Epithelial cell of proximal tubule (primary cell): ENCODE results near the gene COBL. TPM values are rescaled to one million over a fixed set of nuclear protein-coding genes. Genes with fewer than 3 reads are reported as not detected.

ENCODE experiments used
- DNase-seq: peaks from one replicate; pipeline ENCODE4 v3.0.0-alpha.2; 2011; ENCODE audit warnings: low read depth
- H3K4me3 ChIP-seq: 2 replicates; pipeline ENCODE4 v1.5.1; 2011; ENCODE audit warnings: low read depth, mild to moderate bottlenecking, low read length
- total RNA-seq: library from RNA; depleted of rRNA; stranded (reverse); fragments of >200 nt; gene quantifications from 2 replicates; pipeline ENCODE4 v1.2.3, GENCODE V29; 2015
- TF ChIP-seq, protein P1 (sequence below): conservative IDR thresholded peaks from 2 replicates; pipeline ENCODE4 v1.5.1; 2012; ENCODE audit warnings: low read depth, mild to moderate bottlenecking, low read length

COBL gene
- total RNA-seq, 1 donor from 2014 or later = 6.6 TPM

DNA sequence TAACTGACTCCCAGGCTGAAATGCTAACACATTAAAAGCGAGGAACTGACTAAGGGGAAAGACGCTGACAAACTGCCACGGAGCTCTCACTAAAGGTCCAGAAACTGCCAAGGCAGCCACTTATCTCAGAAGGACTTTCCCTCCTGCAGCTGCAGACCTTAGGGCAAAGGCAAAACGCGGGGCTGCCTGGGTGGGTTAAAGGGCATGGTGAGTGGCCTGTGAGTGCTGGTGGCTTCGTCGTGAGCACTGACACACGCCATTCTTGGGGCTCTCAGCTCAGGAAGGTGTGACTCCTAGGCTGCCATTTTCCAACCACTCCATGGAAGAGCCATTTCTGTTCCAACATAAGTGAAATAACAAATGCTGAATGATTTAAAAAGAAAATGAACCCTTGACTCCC, 232.5 kb downstream of the COBL start:
- DNase-seq = no peak
- H3K4me3 ChIP-seq = no peak overlapping the region
- TF ChIP-seq, protein P1, sequence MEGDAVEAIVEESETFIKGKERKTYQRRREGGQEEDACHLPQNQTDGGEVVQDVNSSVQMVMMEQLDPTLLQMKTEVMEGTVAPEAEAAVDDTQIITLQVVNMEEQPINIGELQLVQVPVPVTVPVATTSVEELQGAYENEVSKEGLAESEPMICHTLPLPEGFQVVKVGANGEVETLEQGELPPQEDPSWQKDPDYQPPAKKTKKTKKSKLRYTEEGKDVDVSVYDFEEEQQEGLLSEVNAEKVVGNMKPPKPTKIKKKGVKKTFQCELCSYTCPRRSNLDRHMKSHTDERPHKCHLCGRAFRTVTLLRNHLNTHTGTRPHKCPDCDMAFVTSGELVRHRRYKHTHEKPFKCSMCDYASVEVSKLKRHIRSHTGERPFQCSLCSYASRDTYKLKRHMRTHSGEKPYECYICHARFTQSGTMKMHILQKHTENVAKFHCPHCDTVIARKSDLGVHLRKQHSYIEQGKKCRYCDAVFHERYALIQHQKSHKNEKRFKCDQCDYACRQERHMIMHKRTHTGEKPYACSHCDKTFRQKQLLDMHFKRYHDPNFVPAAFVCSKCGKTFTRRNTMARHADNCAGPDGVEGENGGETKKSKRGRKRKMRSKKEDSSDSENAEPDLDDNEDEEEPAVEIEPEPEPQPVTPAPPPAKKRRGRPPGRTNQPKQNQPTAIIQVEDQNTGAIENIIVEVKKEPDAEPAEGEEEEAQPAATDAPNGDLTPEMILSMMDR = no peak

DNA sequence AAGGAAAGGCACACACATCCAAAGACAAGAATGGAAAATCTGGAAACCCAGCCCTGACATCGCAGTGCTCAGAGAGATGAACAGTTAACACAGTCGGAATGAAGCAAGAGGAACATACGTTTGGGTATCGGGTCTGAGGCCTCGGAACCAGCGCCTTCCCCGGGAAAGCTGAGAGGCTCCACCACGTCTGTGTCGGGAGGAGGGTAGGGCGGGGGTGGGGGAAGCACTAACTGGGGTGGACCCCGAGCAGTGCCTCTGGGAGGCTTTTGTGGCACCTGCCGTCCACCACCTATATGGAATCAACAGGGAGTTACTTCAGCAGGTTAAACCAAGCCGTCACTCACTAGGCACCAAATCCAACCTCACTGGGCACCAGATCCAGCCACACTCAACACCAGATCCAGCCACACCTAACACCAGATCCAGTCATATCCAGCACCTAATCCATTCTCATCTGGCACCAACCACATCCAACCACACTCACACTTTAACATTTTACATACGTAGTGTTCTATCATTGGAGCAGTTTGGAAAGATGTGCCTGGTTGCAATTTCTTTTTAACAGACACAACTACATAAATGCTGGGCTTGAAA, 233.6 kb downstream of the COBL start:
- DNase-seq = no peak

DNA sequence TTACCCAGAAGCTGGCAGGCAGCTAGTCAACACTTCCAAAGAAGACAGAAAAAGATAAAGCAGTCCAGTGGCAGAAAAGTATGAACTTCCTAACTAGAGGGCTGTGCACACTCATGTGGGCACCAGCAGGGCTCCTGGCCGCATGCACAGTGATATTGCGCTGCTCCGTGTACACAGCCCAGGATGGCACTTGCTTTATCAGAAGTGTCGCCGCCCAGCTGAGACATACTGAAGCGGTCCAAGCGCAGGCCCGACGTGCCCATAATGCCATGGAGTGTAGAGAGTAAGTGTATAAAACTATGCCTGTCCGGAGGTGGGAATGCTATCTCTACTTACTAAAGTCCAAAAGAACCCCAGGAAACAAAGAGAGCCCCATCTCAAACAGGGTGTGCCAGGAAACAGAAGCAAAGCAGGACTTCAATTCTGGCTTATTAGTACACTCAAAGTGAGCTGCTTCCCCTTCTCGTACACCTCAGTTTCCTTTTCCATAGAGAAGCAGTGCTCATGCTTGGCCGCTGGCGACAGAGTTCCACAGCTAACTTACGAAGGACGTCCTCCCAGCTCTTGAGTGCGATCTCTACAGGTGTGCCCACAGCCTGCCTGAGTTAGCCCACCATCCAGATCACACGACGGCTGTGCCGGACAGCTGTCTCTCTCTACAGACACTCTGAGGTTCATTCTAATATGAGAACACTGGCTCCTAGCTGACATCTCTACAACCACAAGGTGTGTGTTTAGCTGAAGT, 234.3 kb downstream of the COBL start:
- no peak overlapping the region for H3K4me3 ChIP-seq
- TF ChIP-seq, protein P1 = no peak
- DNase-seq = no peak

More for the DNA sequence above, 233.6 kb downstream of the COBL start:
- TF ChIP-seq, protein P1 = no peak
- H3K4me3 ChIP-seq = no peak overlapping the region

DNA sequence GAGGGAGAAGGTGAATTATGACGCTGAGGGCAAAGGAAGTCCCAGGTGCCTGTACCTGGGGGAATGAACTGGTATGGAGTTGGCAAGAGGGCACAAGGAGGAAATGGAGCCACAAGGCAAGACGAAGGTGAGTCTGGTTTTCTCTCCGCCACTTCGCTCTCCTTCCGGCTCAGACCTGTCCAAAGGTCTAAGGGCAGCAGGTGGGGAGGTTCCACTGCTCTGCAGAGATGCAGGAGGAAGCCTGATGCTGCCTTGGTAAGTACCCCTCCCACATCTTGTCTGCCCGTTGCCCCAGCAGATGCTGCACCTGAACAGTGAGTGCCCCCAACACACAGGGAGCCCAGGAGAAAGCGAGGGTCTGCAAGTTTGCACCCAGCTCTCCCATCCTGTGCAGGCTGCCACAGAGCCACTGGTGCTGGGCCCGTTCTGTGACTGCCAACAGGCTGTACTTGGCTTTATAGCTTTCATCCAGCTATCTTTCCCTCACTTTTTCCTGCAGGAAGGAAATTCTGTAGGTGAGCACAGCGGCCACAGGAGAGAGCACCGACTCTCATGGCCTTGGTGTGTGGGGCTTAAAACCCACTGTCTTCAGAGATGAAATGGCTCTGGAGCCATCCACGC, 235.2 kb downstream of the COBL start:
- no peak overlapping the region for H3K4me3 ChIP-seq
- DNase-seq = no peak
- TF ChIP-seq, protein P1 = no peak

DNA sequence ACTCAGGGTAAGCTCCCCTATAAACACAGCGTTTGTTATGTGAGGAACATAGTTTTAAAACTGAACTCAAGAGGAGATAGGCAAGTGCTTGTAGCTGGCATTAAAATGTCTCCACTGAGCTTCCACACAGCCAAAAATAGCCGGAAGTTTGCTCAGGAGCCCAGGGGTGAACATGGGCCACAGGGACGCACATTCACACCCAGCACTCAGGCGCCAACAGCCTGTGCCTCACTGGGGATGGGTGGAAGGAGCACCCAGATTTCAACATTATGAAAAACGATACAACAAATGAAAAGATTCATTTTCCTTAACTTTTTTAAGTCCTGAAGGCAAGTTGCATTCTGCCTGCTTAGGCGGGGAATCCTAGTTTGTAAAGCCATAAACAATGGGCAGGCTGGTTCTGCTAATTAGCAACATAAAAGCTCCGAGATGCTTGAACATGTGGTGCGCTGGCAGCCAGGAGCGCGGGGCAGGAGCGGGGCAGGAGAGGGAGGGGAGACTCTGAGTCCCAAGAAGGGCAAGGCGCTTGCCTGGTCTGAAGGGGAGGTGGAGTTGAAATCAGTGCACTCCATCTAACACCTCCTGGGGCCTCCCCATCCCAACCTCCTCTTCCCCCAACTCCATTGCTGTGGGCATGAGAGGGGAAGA, 235.9 kb downstream of the COBL start:
- no peak for DNase-seq
- no peak overlapping the region for H3K4me3 ChIP-seq
- TF ChIP-seq, protein P1 = no peak

DNA sequence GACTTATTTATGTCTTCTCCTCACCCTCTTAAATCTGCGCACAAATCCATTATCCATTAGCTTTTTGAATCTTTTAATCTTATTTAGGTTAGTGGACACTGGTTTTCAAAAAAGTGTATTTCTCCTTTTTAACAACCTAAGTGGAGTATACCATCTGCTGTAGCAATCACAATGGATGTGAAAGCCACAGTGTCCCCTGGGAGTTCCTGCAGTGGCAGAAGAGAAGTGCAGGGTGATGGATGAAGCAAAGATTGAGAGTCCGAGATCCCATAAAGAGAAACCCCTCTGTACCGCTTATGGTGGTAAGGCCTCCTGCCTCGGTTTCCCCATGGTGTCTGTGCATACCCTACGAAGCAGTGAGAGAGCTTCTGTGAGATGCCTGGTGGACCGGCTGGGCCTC, 236.4 kb downstream of the COBL start:
- no peak overlapping the region for H3K4me3 ChIP-seq
- no peak for DNase-seq
- TF ChIP-seq, protein P1 = no peak
